ENCODE measurements around the gene RPS19.
A peak's percentile ranks its signal among the peaks of the same experiment; 100 is the strongest.
"Not testable (repeated sequence)": the region's sequence is repeated elsewhere in the genome, so short reads cannot be mapped to it uniquely, and the experiment has no call there.

RPS19 gene

GRCh38 chr19:41902594-41902993 lies 42.5 kb downstream of the RPS19 start:
- DNase-seq, result no peak

GRCh38 chr19:41903193-41903953 lies 43.3 kb downstream of the RPS19 start:
- no peak for DNase-seq

GRCh38 chr19:41904118-41904870 lies 44.2 kb downstream of the RPS19 start:
- DNase-seq, result no peak

GRCh38 chr19:41905273-41906002 lies 45.4 kb downstream of the RPS19 start:
- DNase-seq, result no peak

GRCh38 chr19:41906271-41906670 lies 46.2 kb downstream of the RPS19 start:
- DNase-seq, result no peak

- DNase-seq, result no peak
Observed at GRCh38 chr19:41906916-41907680, 47.0 kb downstream of the RPS19 start.

GRCh38 chr19:41907994-41908615 lies 48.0 kb downstream of the RPS19 start:
- no peak for DNase-seq

- DNase-seq, result no peak
Observed at GRCh38 chr19:41908724-41909464, 48.8 kb downstream of the RPS19 start.

- DNase-seq, result no peak
Observed at GRCh38 chr19:41909706-41910105, 49.7 kb downstream of the RPS19 start.

GRCh38 chr19:41910240-41910991 lies 50.4 kb downstream of the RPS19 start:
- DNase-seq, result no peak

- no peak for DNase-seq
Observed at GRCh38 chr19:41910992-41911888, 51.2 kb downstream of the RPS19 start.

GRCh38 chr19:41911889-41912731 lies 52.1 kb downstream of the RPS19 start:
- no peak for DNase-seq

GRCh38 chr19:41912899-41913537 lies 53.0 kb downstream of the RPS19 start:
- peak; percentile 18 for DNase-seq

GRCh38 chr19:41913538-41914423 lies 53.7 kb downstream of the RPS19 start:
- no peak for DNase-seq

GRCh38 chr19:41914424-41914834 lies 54.4 kb downstream of the RPS19 start:
- not testable (repeated sequence) for DNase-seq

GRCh38 chr19:41915021-41915775 lies 55.1 kb downstream of the RPS19 start:
- DNase-seq, result peak; percentile 16

Data from effector CD8-positive, alpha-beta T cell (primary cell).